Measurements from ENCODE around the gene DOCK10. TPM values are rescaled to one million over a fixed set of nuclear protein-coding genes. Genes with fewer than 3 reads are reported as not detected.
A peak's percentile ranks its signal among the peaks of the same experiment; 100 is the strongest.

Gene DOCK10
- total RNA-seq, 1 experiment from 2014 or later: 0.15 TPM

- Histone ChIP-seq H3K27ac (ENCODE audit: low read length) (no peak overlapping the region), H3K4me2 (ENCODE audit: low read depth, low read length, poor library complexity, severe bottlenecking) (no peak overlapping the region), H3K9me3 (ENCODE audit: low read length) (no peaks in the 10 kb centered on the region)
Measured at GRCh38 chr2:225002656-225003045, 39.6 kb downstream of the DOCK10 start.

GRCh38 chr2:225002039-225002655 is 40.1 kb downstream of the DOCK10 start:
- no peak overlapping the region for H2AFZ ChIP-seq (ENCODE audit: low read length)
- H3K4me2 ChIP-seq (ENCODE audit: low read depth, low read length, poor library complexity, severe bottlenecking): no peak overlapping the region
- H3K4me1 ChIP-seq (ENCODE audit: low read length): no peaks in the 10 kb centered on the region
- peak; percentile 82 for DNase-seq
- no peaks in the 10 kb centered on the region for H3K9me3 ChIP-seq (ENCODE audit: low read length)
- H3K36me3 ChIP-seq (ENCODE audit: insufficient read depth, low read length): no peaks in the 10 kb centered on the region
- no peak overlapping the region for H3K4me3 ChIP-seq (ENCODE audit: low read length)
- no peak overlapping the region for H3K27ac ChIP-seq (ENCODE audit: low read length)
- no peak overlapping the region for H3K9ac ChIP-seq (ENCODE audit: low read length)
- H3K27me3 ChIP-seq (ENCODE audit: low read length): no peaks in the 10 kb centered on the region
- no peaks in the 10 kb centered on the region for H4K20me1 ChIP-seq (ENCODE audit: insufficient read depth, low read depth, low read length)
- no peaks in the 10 kb centered on the region for H3K9me2 ChIP-seq (replicated peaks; ENCODE audit: insufficient read depth, low read length)
- no peaks in the 10 kb centered on the region for H3K79me2 ChIP-seq (ENCODE audit: low read length)

More at GRCh38 chr2:225002656-225003045, 39.6 kb downstream of the DOCK10 start:
- Histone ChIP-seq H3K79me2 (ENCODE audit: low read length) (no peaks in the 10 kb centered on the region), H2AFZ (ENCODE audit: low read length) (no peak overlapping the region), H3K27me3 (ENCODE audit: low read length) (no peaks in the 10 kb centered on the region), H3K9me2 (replicated peaks; ENCODE audit: insufficient read depth, low read length) (no peaks in the 10 kb centered on the region), H3K4me1 (ENCODE audit: low read length) (no peaks in the 10 kb centered on the region), H3K4me3 (ENCODE audit: low read length) (no peak overlapping the region), H3K9ac (ENCODE audit: low read length) (no peak overlapping the region), H3K36me3 (ENCODE audit: insufficient read depth, low read length) (no peaks in the 10 kb centered on the region), H4K20me1 (ENCODE audit: insufficient read depth, low read depth, low read length) (no peaks in the 10 kb centered on the region)
- peak; percentile 49 for DNase-seq

- H3K27me3 ChIP-seq (ENCODE audit: low read length): no peaks in the 10 kb centered on the region
- H3K4me2 ChIP-seq (ENCODE audit: low read depth, low read length, poor library complexity, severe bottlenecking): no peak overlapping the region
- no peak overlapping the region for H3K4me3 ChIP-seq (ENCODE audit: low read length)
- DNase-seq: no peak
- H4K20me1 ChIP-seq (ENCODE audit: insufficient read depth, low read depth, low read length): no peaks in the 10 kb centered on the region
- H2AFZ ChIP-seq (ENCODE audit: low read length): no peak overlapping the region
- H3K79me2 ChIP-seq (ENCODE audit: low read length): no peaks in the 10 kb centered on the region
- no peak overlapping the region for H3K9ac ChIP-seq (ENCODE audit: low read length)
- H3K36me3 ChIP-seq (ENCODE audit: insufficient read depth, low read length): no peaks in the 10 kb centered on the region
- H3K9me3 ChIP-seq (ENCODE audit: low read length): no peaks in the 10 kb centered on the region
- H3K4me1 ChIP-seq (ENCODE audit: low read length): no peaks in the 10 kb centered on the region
- no peak overlapping the region for H3K27ac ChIP-seq (ENCODE audit: low read length)
- H3K9me2 ChIP-seq (replicated peaks; ENCODE audit: insufficient read depth, low read length): no peaks in the 10 kb centered on the region
Measured at GRCh38 chr2:224999754-225000153, 42.5 kb downstream of the DOCK10 start.

- Histone ChIP-seq H3K9ac (ENCODE audit: low read length) (no peak overlapping the region), H3K9me2 (replicated peaks; ENCODE audit: insufficient read depth, low read length) (no peaks in the 10 kb centered on the region), H3K27me3 (ENCODE audit: low read length) (no peaks in the 10 kb centered on the region), H3K27ac (ENCODE audit: low read length) (no peak overlapping the region), H3K4me1 (ENCODE audit: low read length) (no peaks in the 10 kb centered on the region), H3K36me3 (ENCODE audit: insufficient read depth, low read length) (no peaks in the 10 kb centered on the region), H4K20me1 (ENCODE audit: insufficient read depth, low read depth, low read length) (no peaks in the 10 kb centered on the region), H3K4me3 (ENCODE audit: low read length) (no peak overlapping the region), H3K4me2 (ENCODE audit: low read depth, low read length, poor library complexity, severe bottlenecking) (no peak overlapping the region), H2AFZ (ENCODE audit: low read length) (no peak overlapping the region), H3K9me3 (ENCODE audit: low read length) (no peaks in the 10 kb centered on the region), H3K79me2 (ENCODE audit: low read length) (no peaks in the 10 kb centered on the region)
- DNase-seq: no peak
Measured at GRCh38 chr2:224999321-224999720, 42.9 kb downstream of the DOCK10 start.

- H3K9ac ChIP-seq (ENCODE audit: low read length): no peak overlapping the region
- H3K79me2 ChIP-seq (ENCODE audit: low read length): no peaks in the 10 kb centered on the region
- H3K4me1 ChIP-seq (ENCODE audit: low read length): no peaks in the 10 kb centered on the region
- H2AFZ ChIP-seq (ENCODE audit: low read length): no peak overlapping the region
- DNase-seq: no peak
- no peaks in the 10 kb centered on the region for H3K27me3 ChIP-seq (ENCODE audit: low read length)
- no peaks in the 10 kb centered on the region for H3K9me2 ChIP-seq (replicated peaks; ENCODE audit: insufficient read depth, low read length)
- H4K20me1 ChIP-seq (ENCODE audit: insufficient read depth, low read depth, low read length): no peaks in the 10 kb centered on the region
- H3K4me3 ChIP-seq (ENCODE audit: low read length): no peak overlapping the region
- H3K36me3 ChIP-seq (ENCODE audit: insufficient read depth, low read length): no peaks in the 10 kb centered on the region
- no peak overlapping the region for H3K27ac ChIP-seq (ENCODE audit: low read length)
- no peaks in the 10 kb centered on the region for H3K9me3 ChIP-seq (ENCODE audit: low read length)
- H3K4me2 ChIP-seq (ENCODE audit: low read depth, low read length, poor library complexity, severe bottlenecking): no peak overlapping the region
Measured at GRCh38 chr2:224997802-224998201, 44.5 kb downstream of the DOCK10 start.

- Histone ChIP-seq H3K27ac (ENCODE audit: low read length) (no peak overlapping the region), H3K4me3 (ENCODE audit: low read length) (no peak overlapping the region), H3K9ac (ENCODE audit: low read length) (no peak overlapping the region), H3K27me3 (ENCODE audit: low read length) (no peaks in the 10 kb centered on the region), H2AFZ (ENCODE audit: low read length) (no peak overlapping the region), H3K36me3 (ENCODE audit: insufficient read depth, low read length) (no peaks in the 10 kb centered on the region), H3K4me2 (ENCODE audit: low read depth, low read length, poor library complexity, severe bottlenecking) (no peak overlapping the region), H3K9me3 (ENCODE audit: low read length) (no peaks in the 10 kb centered on the region), H4K20me1 (ENCODE audit: insufficient read depth, low read depth, low read length) (no peaks in the 10 kb centered on the region), H3K79me2 (ENCODE audit: low read length) (no peaks in the 10 kb centered on the region), H3K4me1 (ENCODE audit: low read length) (no peaks in the 10 kb centered on the region), H3K9me2 (replicated peaks; ENCODE audit: insufficient read depth, low read length) (no peaks in the 10 kb centered on the region)
- DNase-seq: no peak
Measured at GRCh38 chr2:224995419-224995818, 46.8 kb downstream of the DOCK10 start.

GRCh38 chr2:224994242-224994823 is 47.9 kb downstream of the DOCK10 start:
- no peaks in the 10 kb centered on the region for H3K27me3 ChIP-seq (ENCODE audit: low read length)
- no peaks in the 10 kb centered on the region for H3K79me2 ChIP-seq (ENCODE audit: low read length)
- H3K4me2 ChIP-seq (ENCODE audit: low read depth, low read length, poor library complexity, severe bottlenecking): no peak overlapping the region
- no peak overlapping the region for H2AFZ ChIP-seq (ENCODE audit: low read length)
- H4K20me1 ChIP-seq (ENCODE audit: insufficient read depth, low read depth, low read length): no peaks in the 10 kb centered on the region
- no peaks in the 10 kb centered on the region for H3K4me1 ChIP-seq (ENCODE audit: low read length)
- H3K9me3 ChIP-seq (ENCODE audit: low read length): no peaks in the 10 kb centered on the region
- H3K27ac ChIP-seq (ENCODE audit: low read length): no peak overlapping the region
- no peak overlapping the region for H3K4me3 ChIP-seq (ENCODE audit: low read length)
- no peak overlapping the region for H3K9ac ChIP-seq (ENCODE audit: low read length)
- no peaks in the 10 kb centered on the region for H3K9me2 ChIP-seq (replicated peaks; ENCODE audit: insufficient read depth, low read length)
- no peaks in the 10 kb centered on the region for H3K36me3 ChIP-seq (ENCODE audit: insufficient read depth, low read length)
- no peak for DNase-seq

GRCh38 chr2:224990710-224991109 is 51.6 kb downstream of the DOCK10 start:
- Histone ChIP-seq H3K9ac (ENCODE audit: low read length) (no peak overlapping the region), H3K4me1 (ENCODE audit: low read length) (no peaks in the 10 kb centered on the region), H3K27ac (ENCODE audit: low read length) (no peak overlapping the region), H3K79me2 (ENCODE audit: low read length) (no peaks in the 10 kb centered on the region), H3K27me3 (ENCODE audit: low read length) (no peaks in the 10 kb centered on the region), H3K9me3 (ENCODE audit: low read length) (no peaks in the 10 kb centered on the region), H2AFZ (ENCODE audit: low read length) (no peak overlapping the region), H3K4me2 (ENCODE audit: low read depth, low read length, poor library complexity, severe bottlenecking) (no peak overlapping the region), H3K9me2 (replicated peaks; ENCODE audit: insufficient read depth, low read length) (no peaks in the 10 kb centered on the region), H4K20me1 (ENCODE audit: insufficient read depth, low read depth, low read length) (no peaks in the 10 kb centered on the region), H3K36me3 (ENCODE audit: insufficient read depth, low read length) (no peaks in the 10 kb centered on the region), H3K4me3 (ENCODE audit: low read length) (no peak overlapping the region)
- no peak for DNase-seq

All from Karpas-422 (cell line).